Ovary (tissue), 3 donors: ENCODE data around the gene TPGS1.

ENCODE experiments used
- EP300 ChIP-seq: sonication (generic); formaldehyde crosslinking; IDR thresholded peaks from one replicate; pipeline ENCODE4 v1.6.1; 2017; ENCODE audit warnings: antibody characterized with exemption
- POLR2A ChIP-seq: fragments of 450-650 bp; IDR thresholded peaks from one replicate; pipeline ENCODE4 v1.6.1; 2017; ENCODE audit warnings: antibody characterized with exemption, mild to moderate bottlenecking, moderate library complexity
- TF ChIP-seq, protein P1 (sequence below), 3 donors: fragments of 450-650 bp in 2 of 3; fragments of 200-600 bp in 1 of 3; IDR thresholded peaks; one replicate each; pipeline versions ENCODE4 v1.5.1 to v1.8.0; 2016 to 2022; ENCODE audit warnings: antibody characterized with exemption in 3 of 3, mild to moderate bottlenecking in 1 of 3
- donor health status: DM: no; HTN: no; CAD: no.

DNA sequence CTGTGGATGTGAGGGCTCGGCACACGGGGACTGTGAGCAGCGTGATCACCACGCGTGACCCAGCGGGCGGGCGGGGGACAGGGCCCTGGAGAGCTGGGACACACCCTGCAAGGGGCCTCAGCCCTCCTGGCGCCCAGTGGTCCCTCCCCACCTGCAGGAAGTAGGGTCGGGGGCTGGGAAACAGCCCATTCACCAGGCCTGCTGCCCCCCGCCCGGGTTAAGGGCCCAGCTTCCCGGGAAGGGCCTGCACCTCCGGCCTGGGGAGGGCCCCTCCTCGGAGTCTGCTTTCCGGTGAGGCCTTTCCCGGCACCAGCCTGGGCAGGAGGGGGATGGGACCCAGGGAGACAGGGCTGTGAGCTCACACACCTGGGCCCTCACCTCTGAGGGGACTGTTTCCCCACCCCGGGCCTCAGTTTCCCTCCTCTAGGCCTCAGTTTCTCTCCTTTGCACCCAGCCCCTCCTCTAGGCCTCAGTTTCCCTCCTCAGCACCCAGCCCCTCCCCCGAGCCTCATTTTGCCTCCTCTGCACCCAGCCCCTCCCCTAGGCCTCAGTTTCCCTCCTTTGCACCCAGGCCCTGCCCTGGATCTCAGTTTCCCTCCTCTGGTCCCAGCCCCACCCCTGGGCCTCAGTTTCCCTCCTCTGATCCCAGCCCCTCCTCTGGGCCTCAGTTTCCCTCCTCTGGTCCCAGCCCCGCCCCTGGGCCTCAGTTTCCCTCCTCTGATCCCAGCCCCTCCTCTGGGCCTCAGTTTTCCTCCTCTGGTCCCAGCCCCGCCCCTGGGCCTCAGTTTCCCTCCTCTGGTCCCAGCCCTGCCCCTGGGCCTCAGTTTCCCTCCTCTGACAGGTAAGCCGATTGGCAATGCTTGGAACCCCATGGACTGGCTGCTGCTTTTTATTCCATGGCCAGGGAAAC, 12.9 kb upstream of the TPGS1 start:
- TF ChIP-seq, protein P1, sequence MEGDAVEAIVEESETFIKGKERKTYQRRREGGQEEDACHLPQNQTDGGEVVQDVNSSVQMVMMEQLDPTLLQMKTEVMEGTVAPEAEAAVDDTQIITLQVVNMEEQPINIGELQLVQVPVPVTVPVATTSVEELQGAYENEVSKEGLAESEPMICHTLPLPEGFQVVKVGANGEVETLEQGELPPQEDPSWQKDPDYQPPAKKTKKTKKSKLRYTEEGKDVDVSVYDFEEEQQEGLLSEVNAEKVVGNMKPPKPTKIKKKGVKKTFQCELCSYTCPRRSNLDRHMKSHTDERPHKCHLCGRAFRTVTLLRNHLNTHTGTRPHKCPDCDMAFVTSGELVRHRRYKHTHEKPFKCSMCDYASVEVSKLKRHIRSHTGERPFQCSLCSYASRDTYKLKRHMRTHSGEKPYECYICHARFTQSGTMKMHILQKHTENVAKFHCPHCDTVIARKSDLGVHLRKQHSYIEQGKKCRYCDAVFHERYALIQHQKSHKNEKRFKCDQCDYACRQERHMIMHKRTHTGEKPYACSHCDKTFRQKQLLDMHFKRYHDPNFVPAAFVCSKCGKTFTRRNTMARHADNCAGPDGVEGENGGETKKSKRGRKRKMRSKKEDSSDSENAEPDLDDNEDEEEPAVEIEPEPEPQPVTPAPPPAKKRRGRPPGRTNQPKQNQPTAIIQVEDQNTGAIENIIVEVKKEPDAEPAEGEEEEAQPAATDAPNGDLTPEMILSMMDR (IDR thresholded peaks at IDR 0.05) = no peak
- TF ChIP-seq POLR2A (no peak), EP300 (no peak)
